GM21360 (cell line): Measurements from ENCODE around the gene DUSP9.

Source experiments
- ATAC-seq: cut with Tn5 transposase; IDR thresholded peaks from one replicate; pipeline ENCODE4 v1.9.1; 2021; ENCODE audit warnings: mild to moderate bottlenecking, moderate library complexity; ENCODE audit not compliant: unreplicated experiment

DUSP9 gene

DNA sequence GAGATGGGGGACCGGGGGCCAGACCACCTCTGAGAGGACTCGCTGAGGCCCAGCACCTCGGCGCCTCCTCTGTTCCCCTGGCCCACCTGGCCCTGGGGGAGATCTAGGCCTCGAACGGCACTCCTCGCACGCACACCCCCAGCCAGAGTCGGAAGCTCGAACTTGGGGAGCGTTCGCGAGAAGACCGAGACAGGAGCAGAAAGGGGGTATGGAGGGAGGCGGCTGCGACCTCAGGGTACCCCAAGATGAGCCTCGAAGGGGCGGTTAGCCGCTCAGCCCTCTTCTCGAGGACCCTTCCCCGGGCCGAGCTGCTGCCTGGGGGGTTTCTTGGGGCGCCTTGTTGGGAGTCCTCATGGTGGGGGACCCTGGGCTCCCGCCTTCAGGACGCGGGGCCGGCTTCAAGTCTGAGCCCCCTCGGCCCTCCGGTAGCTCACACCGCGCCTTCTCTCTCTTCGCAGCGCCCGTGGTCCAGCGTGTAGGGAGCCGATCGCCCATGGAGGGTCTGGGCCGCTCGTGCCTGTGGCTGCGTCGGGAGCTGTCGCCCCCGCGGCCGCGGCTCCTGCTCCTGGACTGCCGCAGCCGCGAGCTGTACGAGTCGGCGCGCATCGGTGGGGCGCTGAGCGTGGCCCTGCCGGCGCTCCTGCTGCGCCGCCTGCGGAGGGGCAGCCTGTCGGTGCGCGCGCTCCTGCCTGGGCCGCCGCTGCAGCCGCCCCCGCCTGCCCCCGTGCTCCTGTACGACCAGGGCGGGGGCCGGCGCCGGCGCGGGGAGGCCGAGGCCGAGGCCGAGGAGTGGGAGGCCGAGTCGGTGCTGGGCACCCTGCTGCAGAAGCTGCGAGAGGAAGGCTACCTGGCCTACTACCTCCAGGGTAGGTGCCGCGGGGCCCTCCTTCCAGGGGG is 706 bp downstream of the DUSP9 start:
- no peak for ATAC-seq

GRCh38 chrX:153648358-153649177 is 1.6 kb downstream of the DUSP9 start:
- ATAC-seq: no peak

- ATAC-seq: no peak
Measured at GRCh38 chrX:153649178-153649914, 2.3 kb downstream of the DUSP9 start.

DNA sequence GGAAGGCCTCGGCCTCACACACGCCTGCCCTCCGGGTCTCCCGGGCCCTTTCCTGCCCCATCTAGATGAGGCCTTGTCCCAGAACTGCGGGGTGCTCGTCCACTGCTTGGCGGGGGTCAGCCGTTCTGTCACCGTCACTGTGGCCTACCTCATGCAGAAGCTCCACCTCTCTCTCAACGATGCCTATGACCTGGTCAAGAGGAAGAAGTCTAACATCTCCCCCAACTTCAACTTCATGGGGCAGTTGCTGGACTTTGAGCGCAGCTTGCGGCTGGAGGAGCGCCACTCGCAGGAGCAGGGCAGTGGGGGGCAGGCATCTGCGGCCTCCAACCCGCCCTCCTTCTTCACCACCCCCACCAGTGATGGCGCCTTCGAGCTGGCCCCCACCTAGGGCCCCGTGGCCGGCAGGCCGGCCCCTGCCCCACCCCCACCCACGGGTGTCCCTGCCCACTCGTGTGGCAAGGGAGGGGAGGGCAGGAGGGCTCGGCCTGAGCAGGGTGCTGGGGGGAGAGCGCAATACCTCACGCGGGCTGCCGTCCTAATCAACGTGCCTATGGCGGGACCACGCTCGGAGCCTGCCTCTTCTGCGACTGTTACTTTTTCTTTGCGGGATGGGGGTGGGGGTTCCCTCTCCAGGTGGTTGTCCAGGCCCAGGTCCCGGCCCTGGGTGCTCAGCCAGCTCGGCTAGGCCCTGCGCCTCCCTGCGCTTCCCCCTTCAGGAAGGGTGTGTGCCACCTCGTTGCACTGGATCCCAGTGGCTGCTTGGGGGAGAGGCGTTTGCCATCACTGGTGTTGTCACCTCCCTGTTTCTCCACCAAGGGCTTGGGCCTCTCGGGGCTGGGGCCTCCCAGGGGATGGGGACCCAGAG is 3.1 kb downstream of the DUSP9 start:
- ATAC-seq: no peak

DNA sequence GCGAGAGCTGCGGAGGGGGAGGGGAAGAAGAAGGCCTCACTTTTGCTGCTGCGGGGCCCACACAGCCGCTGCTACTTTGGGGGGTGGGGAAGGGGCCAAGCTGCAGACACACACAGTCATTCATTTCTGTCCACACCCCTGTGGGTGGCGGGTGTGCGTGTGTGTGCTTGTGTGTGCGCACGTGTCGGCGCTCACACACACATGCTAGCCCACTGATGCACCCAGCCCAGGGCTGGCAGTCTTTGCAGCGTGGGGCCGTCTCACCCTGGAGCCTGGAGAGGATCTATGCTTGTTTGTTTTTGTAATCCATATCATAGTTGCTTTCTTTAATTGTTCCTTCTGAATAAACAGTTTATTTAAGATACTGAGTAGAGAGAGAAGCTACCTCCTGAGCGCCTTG is 4.0 kb downstream of the DUSP9 start:
- no peak for ATAC-seq

- ATAC-seq: no peak
Measured at GRCh38 chrX:153651540-153652079, 4.6 kb downstream of the DUSP9 start.

GRCh38 chrX:153653556-153653955 is 6.6 kb downstream of the DUSP9 start:
- no peak for ATAC-seq

DNA sequence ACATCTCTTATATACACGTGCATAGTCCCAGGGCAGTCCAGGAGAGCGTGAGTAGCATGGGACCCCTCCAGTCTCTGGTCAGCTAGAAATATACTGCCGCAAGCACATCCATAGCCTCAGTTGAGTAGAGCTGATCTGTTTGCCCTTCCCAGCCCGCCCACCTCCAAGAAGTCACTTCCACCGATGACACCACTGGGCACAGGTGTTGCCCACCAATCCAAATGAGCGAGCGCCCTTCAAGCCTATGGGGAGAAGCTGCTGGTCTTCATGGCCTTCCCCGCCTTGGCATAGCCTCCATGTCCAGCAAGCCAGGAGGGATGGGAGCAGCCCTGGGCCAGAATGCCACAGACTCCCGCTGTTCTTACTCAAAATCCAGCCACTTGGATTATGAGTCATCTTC is 10.2 kb downstream of the DUSP9 start:
- ATAC-seq: no peak

DNA sequence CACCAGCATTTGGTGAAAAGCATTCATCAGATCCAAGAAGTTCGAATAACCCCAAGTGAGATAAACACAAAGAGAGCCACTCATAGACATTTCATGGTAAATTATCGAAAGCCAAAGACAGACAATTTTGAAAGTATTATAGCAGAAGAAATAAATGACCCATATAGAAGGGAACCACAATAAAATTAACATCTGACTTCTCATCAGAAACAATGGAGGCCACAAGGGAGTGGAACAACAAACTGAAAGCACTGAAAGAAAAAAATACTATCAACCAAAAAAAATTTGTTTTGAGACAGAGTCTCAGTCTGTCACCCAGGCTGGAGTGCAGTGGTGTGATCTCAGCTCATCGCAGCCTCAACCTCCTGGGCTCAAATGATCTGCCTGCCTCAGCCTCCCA is 12.3 kb downstream of the DUSP9 start:
- no peak for ATAC-seq

- ATAC-seq: no peak
Measured at GRCh38 chrX:153662266-153662665, 15.3 kb downstream of the DUSP9 start.

- no peak for ATAC-seq
Measured at GRCh38 chrX:153665726-153666306, 18.8 kb downstream of the DUSP9 start.

DNA sequence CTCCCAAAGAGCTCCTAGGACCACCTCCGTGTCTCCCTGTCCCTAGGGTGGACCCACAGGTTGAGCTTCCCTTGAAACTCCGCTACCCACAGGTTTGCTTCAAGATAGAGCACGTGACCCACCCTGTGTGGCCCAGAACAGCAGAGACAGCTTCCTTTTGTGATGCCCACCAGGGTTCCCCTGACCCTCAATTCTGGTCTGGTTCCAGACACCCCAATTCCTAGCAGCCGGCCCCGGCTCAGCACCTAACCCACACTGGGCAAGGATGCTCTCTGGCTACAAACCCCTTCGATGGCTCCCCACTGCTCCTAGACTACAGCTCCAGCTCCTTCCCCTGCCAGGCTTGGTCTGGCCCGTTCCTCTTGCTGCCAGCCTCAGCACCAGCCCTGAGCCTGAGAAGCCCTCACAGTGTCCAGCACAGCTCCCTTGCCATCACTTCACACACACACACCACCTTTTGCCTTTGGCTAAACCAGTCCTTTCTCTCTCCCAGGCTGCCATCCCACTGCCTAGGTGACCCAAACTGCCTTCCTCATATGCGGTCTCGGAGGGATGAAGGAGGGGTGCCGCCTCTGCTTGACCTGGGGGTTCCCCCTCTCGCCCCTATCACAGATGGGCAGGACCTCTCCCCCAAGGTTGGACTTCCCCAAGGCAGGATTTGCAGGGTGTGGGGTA is 20.4 kb downstream of the DUSP9 start:
- no peak for ATAC-seq

DNA sequence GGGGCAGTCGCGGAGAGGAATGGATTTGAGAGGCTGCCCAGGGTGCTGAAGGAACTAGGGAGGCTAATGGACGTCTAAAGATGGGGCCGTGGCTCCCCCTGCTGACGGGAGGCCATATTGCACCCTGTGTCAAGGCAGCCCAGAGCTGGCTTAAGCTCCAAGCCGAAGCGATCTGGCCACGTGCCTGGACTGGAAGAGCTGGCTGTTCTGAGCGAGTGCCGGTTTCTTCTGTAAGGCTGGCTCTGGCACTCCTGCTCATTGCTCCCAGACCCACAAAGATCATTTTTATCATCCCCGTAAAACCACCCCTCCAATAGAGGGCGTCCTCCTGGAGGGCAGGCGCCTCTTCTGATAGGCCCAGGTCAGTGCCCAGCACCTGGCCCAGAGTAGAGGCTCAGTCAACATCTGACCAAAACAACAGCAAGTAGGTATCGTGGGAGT is 21.0 kb downstream of the DUSP9 start:
- no peak for ATAC-seq

GRCh38 chrX:153668423-153669173 is 21.6 kb downstream of the DUSP9 start:
- ATAC-seq: no peak

DNA sequence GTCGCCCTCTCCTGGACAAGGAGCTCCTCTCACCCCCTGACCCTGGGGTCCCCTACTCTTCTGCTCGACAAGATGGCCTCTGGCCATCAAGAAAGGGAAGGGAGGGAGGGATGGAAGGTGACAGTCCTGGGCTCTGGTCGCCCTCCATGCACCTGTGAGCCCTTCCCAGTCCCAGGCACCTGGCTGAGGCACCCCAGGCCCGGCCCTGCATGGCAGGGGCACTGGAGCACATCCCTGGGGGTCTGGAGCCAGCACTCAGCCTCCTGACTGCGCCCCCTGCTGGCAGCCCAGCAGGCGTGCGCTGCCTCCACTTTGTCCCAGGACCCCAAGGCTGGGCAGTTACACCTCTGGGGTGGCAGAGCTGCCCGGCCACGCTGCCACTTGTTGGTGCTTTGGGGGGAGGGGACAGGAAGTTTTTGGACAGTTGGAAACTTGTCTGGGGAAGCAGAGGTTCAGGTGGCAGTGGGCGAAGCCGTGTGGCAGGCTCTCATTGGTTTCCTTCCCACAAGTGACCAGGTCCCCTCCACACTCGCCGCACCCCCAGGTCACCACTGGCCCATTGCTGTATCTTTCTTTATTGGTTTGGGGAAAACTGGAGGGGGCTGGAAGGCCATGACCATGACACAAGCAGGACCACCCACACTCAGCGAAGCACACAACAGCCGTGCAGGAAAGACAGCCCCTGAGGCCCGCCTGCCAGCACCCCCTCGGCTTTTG is 22.3 kb downstream of the DUSP9 start:
- ATAC-seq: no peak

GRCh38 chrX:153669901-153670731 is 23.1 kb downstream of the DUSP9 start:
- ATAC-seq: no peak
